Mononuclear cell (primary cell): ENCODE measurements around the gene OR12D3. TPM values are rescaled to one million over a fixed set of nuclear protein-coding genes. Genes with fewer than 3 reads are reported as not detected.

ENCODE experiments used
- H3K27me3 ChIP-seq: 2 replicates; pipeline ENCODE4 v1.6.0; 2011; ENCODE audit warnings: low read length, control low read depth; ENCODE audit not compliant: insufficient read depth
- H3K4me1 ChIP-seq: 2 replicates; pipeline ENCODE4 v1.5.1; 2011; ENCODE audit warnings: mild to moderate bottlenecking, low read length, control low read depth; ENCODE audit not compliant: insufficient read depth
- H3K4me3 ChIP-seq: 2 replicates; pipeline ENCODE4 v1.5.1; 2011; ENCODE audit warnings: mild to moderate bottlenecking, low read length, moderate library complexity
- H3K9me3 ChIP-seq: 2 replicates; pipeline ENCODE4 v1.5.1; 2011; ENCODE audit warnings: low read depth, mild to moderate bottlenecking, control low read depth, low read length
- total RNA-seq: library from RNA; depleted of rRNA; stranded (reverse); fragments of >200 nt; gene quantifications from one replicate; pipeline ENCODE4 v1.2.3, GENCODE V29; 2012

OR12D3 gene
- total RNA-seq, 1 donor: not detected

DNA sequence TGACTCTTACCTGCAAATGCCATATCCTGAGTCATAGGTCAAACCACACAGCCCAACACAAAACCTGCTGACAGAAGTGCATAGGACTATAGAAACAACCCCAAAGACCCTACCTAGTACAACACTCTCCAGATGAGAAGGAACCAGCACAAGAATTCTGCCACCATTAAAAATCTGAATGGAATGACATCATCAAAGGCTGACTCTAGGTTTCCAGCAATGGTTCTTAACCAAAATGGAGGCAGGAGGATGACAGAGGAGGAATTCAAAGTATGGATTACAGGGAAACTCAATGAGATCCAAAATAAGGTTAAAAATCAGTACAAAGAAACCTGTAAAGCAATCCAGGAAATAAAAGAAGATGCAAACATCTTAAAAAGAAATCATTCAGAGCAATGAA is 42.4 kb downstream of the OR12D3 start:
- Histone ChIP-seq H3K4me3 (no peak overlapping the region), H3K4me1 (no peaks in the 10 kb centered on the region), H3K27me3 (peaks cover 4% of the 10 kb centered on the region), H3K9me3 (no peaks in the 10 kb centered on the region)

DNA sequence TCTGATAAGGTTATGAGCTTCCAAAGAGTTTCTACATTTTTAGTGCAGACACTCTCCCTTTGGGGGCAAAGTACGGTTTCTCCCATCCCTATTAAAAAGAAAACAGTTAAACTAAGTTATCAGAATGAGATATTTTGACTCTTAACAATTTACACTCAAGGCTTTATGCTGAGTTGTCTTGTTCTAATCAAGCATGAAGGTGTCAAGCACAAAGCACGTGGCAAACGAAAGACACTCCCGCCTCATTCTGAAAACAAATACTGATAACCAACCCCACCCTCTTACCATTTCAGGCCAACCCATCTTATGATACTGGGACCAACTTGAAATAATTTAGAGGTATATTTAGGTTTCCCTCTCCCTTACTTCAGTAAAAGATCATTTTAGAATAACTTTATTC is 49.3 kb downstream of the OR12D3 start:
- Histone ChIP-seq H3K27me3 (peaks cover under 1% of the 10 kb centered on the region), H3K4me3 (no peak overlapping the region), H3K9me3 (no peaks in the 10 kb centered on the region), H3K4me1 (no peaks in the 10 kb centered on the region)

Other genes with a start within 250 kb of the OR12D3 start
- not detected for gene OR2J2, start 204.4 kb downstream of the OR12D3 start, total RNA-seq
- gene OR14J1, start 73.6 kb downstream of the OR12D3 start, total RNA-seq: under 0.01 TPM
- not detected for gene OR5V1, start 6.4 kb downstream of the OR12D3 start, total RNA-seq
- not detected for gene OR12D2, start 20.3 kb upstream of the OR12D3 start, total RNA-seq
- not detected for gene OR12D1, start 39.6 kb upstream of the OR12D3 start, total RNA-seq
- gene OR10C1, start 64.0 kb upstream of the OR12D3 start, total RNA-seq: not detected
- not detected for gene OR11A1, start 81.8 kb upstream of the OR12D3 start, total RNA-seq
- not detected for gene OR2H1, start 81.9 kb upstream of the OR12D3 start, total RNA-seq
- gene MAS1L, start 112.7 kb upstream of the OR12D3 start, total RNA-seq: not detected
- not detected for gene UBD, start 184.4 kb upstream of the OR12D3 start, total RNA-seq
- under 0.01 TPM for gene OR2H2, start 209.8 kb upstream of the OR12D3 start, total RNA-seq